IPS-NIHi7 (cell line): ENCODE results near the gene NTM.
A peak's percentile ranks its signal among the peaks of the same experiment; 100 is the strongest.
"Not testable (repeated sequence)": the region's sequence is repeated elsewhere in the genome, so short reads cannot be mapped to it uniquely, and the experiment has no call there.

Source experiments
- DNase-seq: peaks from one replicate; pipeline ENCODE4 v3.0.0; 2012; ENCODE audit warnings: mixed read lengths; ENCODE audit errors: extremely low spot score

Gene NTM

GRCh38 chr11:132301900-132302299 lies 931.5 kb downstream of the NTM start:
- no peak for DNase-seq

GRCh38 chr11:132307309-132308020 lies 937.0 kb downstream of the NTM start:
- no peak for DNase-seq

- no peak for DNase-seq
These were observed 940.3 kb downstream of the NTM start for GRCh38 chr11:132310390-132311375.

DNA sequence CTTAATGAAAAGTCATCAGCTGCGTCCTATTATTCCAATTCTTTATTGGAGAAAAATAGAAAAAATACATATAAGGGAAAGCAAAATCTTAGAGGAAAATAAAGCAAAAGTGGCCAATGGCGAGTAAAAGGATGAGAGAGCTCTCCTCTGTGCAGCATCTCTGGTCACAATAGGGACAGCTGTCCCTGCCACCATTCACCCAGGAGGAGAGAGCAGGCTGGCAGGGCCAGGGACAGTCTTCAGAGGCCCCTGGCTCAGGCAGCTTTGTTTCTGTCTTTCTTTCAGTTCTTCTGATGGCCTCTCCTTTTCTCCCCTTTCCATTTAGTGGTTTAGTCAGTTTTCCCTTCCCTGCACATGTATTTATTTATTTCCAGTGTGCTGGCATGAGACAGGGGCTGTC lies 941.3 kb downstream of the NTM start:
- no peak for DNase-seq

DNA sequence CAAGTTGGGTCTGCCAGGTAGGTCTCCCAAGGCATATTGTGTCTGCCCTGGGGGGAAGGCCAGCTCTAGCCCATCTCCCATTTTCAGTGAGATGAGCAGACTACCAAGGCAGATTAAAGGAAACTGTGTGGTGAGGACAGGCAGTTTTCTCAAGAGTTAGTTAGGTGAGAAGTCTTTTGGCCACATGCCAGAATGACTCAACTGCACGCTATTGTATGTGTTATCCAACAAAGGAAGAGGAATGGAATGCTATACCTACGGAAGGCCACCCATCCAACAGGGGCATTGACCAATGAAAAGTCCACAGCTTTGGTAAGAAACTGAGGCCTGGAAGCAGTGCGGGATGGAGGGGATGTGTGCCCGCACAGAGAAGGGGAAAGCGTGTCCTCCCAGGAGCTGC lies 941.7 kb downstream of the NTM start:
- no peak for DNase-seq

DNA sequence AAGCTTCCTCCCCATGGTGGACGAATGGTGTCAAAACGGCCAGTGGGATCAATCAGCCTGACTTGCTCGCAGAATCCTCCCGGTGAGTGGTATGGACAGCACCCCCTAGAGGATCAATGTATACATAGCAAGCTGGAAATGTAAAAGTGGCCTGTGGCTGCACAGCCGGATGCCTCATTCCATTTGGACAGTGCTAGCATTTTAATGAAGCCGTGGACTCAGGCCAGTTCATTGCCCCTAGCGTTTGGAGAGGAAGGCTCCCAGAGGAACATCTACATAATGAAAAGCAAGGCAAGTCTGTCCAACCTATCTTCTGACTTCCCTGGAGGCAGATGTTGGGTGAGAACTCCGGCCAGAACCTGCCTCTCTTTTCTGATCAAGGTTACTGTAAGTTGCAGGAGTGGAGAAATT lies 942.3 kb downstream of the NTM start:
- DNase-seq, result peak; percentile 91

DNA sequence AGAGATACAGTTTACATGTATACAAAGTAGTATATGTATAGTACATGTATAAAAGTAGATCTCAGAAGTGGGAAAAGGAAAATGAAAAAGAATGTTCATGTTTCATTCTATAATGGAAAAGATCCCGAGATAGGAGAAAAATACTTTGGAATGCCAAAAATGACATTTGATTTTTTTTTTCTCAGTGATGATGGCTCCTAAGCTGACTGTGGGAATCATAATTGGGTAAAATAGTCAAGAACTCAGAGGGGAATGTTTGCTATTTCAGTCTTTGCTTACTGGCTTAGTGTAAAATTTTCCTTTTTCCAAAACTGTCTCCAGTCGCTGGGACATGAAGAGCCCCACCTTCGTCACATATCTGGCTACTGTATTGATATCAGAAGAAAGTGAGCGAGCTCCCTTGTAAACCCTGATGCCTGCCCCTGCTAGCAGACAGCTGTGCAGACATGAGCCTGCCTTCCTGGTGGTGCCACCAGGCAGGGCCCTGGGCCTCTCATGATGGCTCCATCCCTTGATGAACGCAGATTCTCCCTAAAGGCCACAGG lies 944.6 kb downstream of the NTM start:
- DNase-seq, result no peak

GRCh38 chr11:132315696-132316095 lies 945.3 kb downstream of the NTM start:
- no peak for DNase-seq

DNA sequence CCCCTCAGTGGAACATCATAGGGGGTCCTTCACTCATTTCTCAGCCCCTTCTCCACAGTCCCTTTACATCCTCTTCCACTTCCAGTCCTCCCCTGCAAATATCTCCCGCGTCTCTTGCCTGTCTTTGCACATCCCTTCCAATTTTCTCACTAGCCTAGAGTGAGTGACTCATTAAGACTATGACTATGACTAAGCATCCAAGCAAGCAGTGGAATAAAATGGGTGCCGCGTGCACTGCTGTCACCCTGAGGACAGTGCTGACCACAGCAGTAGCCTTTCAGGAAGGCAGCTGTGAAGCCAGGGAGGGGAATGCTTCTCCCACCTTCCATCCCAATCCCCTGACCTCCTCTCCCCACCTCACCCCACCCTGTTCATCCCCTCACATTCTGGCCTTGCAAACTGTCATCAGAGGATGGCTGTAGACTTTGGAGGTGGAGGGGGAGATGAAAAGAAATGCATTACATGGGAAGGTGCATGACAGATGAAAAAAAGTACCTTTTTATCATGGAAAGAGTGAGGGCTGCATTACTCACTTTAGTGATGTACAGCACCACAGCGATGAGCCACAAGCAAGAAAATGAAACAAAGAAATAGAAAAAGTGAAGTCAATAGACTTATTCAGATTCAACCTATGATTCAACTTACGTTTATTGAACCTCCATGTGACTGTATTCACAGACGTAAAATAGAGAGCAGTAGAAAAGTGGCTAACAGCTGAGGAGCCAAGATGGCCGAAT lies 948.2 kb downstream of the NTM start:
- DNase-seq, result no peak

DNA sequence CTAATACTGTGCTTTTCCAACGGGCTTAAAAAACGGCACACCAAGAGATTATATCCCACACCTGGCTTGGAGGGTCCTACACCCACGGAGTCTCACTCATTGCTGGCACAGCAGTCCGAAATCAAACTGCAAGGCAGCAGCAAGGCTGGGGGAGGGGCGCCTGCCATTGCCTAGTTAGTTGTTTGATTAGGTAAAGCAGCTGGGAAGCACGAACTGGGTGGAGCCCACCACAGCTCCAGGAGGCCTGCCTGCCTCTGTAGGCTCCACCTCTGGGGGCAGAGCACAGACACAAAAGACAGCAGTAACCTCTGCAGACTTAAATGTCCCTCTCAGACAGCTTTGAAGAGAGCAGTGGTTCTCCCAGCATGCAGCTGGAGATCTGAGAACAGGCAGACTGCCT lies 949.0 kb downstream of the NTM start:
- not testable (repeated sequence) for DNase-seq

DNA sequence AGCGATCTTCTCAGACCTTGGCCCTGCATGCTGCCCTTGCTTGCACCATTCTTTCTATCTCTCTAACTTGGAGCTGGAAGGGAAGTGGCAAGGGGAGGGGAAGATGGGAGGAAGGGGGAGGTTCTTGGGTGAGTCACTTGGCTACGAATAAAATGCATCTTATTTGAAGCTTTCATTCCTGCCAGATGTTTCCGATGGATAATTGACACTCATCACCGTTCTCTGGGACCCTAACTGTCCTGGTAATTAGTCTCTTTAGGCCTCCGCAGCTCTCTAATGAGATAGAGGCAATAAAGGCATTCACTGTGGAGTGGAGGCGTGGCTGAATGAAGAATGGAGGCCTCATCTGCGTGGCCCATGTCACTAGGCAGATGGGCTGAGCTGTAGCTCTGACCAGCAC lies 960.1 kb downstream of the NTM start:
- no peak for DNase-seq

DNA sequence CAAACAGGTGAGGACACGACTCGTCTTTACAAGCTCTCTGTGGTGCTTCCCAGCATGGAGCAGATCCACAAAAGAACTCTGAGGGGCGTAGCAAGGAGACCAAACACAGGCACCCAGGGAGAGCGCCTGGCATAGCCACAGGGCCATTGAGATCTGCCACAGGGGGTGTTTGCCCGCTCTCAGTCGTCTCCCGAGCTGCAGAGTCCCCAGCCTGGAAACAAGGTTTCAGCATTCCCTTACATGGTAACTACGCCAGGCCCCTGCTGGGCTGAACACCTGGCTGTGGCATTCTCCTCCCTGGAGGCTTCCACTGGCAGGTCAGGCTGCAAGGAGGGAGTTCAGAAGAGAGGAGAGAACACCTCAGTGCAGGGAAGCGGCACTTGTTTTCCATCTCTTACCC lies 962.1 kb downstream of the NTM start:
- peak; percentile 32 for DNase-seq

DNA sequence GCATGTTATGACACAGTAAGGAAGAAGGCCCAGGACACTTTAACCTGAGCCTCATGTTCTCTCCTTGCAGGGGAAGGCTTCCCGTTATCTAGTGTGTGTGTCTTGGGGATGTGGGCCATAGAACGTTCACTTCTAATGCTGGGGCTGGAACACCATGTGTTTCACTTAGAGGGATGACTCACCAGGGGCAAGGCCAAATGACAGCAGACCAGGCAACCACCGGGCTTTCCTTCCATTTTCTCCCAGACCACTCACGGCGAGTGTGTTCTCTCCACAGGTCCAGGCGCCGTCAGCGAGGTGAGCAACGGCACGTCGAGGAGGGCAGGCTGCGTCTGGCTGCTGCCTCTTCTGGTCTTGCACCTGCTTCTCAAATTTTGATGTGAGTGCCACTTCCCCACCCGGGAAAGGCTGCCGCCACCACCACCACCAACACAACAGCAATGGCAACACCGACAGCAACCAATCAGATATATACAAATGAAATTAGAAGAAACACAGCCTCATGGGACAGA lies 964.4 kb downstream of the NTM start:
- DNase-seq, result no peak

GRCh38 chr11:132335311-132335710 lies 964.9 kb downstream of the NTM start:
- no peak for DNase-seq

- DNase-seq, result no peak
These were observed 966.5 kb downstream of the NTM start for GRCh38 chr11:132336781-132337535.

DNA sequence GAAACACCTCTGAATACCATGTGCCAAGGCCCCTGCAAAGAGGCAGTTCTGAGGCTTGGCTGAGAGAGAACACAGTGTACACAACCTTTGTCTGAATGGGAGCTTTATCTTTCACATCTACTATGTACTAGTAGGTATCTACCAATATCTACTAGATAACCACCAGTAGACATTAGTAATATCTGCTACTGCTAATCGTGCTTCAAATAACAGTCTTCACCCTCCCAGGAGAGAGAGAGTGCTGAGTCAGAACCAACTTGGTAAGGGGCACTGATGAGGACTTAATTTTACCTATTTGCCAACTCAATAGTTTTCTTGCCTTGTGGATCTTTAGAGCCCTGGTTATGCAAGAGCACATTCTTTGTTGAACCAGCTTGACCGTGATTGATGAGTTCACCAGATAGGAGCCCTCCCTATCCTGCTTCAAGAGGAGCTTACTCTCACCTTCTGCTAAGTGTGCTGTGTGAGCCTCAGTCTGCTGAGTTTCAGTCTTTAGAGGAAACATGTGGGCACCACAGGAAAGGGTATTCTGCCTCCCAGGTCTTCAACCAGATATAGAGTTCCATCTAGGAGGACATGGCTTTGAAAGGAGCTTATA lies 967.5 kb downstream of the NTM start:
- no peak for DNase-seq

DNA sequence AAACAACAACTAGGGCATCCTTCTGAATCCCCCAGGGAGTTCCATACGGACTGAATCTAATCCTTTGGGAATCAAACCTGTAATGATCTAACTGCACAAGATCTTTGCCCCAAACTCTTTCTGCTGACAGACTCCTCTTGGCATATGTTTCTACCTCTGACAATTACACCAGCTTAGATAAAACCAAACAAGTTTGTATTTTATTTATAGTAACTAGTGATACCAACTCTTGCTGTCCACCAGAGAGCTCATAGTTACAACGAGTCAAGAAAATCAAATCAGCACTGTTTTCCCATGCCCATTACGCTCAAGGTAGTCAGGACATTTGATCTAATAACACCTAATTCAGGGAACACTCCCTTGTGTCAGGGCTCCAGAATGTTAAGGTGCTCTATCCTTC lies 972.0 kb downstream of the NTM start:
- DNase-seq, result no peak

DNA sequence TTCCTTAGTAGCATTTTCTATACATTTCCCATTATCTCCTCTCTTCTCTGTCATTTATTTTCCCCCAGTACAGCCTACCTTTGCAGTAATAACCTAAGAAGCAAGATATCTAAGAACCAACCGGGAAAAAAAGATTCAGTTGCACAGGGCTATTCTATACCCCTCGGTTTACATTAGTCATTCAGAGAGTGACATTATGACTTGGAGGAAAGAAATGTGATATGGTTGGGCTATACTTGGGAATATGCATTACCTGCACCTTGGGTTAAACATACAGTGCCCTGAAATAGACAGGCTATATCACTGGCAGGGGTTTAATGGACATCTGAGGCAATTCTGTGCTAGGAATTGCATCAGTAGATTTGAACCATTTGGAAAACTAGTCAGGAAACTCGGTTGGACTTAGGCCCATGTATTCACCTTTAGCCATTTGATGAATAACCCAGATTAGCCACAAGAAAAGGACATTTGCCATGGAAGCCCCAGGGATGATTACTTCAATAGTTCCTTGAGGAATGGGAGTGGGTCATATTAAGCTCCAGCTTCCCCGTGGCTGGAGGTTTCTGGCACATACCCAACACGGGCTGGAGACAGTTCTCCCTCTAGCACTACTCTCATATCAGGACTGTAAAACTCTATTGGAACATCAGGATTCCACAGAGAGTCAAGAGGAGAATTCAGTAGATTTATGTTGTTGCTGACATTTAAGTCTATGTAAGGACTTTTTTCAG lies 973.2 kb downstream of the NTM start:
- DNase-seq, result no peak

DNA sequence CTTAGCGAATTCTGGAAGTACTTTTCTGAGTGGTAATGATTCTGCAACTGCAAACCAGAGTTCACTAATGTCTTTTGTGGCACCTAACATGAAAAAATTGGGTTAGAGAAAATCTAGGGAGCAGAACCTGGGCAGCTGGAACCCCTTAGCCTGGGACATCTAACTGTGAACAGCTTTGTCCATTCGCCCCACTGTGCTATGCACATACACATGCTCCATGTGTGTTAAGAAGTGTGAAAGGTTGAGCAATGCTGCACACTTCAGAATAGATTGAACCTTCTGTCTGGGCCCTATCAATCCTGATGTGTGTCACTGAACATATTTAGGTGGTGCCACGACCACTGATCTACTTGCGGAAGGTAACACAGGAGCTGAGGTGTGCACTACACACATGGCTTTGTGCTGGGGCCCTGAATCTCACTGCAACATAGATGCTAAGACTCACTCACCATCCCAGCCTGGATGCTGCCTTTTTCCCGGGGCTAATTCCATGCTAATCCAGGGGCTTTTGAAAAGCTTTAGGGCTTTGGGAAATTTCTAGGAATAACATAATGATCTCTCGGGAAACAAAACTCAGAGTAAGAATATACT lies 976.2 kb downstream of the NTM start:
- no peak for DNase-seq
